Measurements from ENCODE around the gene G3BP1. TPM values are rescaled to one million over a fixed set of nuclear protein-coding genes. Genes with fewer than 3 reads are reported as not detected.

The G3BP1 gene
- total RNA-seq, 1 experiment from 2014 or later = 329 TPM

DNA sequence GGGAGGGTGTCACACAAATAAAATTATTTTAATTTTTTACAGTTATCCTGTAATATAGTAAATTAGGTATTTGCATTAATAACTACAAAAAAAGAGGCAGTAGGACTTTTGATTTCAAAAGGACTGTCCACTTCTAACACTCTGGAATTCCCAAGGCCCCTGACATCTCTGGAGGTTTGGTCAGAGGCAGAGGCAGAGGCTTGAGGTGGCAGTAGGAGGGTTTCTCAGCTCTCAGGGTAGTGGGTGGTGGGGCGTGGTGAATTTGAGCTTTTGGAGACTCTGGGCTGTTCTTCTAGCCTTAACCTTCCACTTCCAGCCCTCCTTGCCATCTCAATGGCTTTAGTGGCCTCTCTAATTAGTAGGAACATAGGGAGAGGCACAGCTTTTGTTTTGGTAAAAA lies 36.1 kb upstream of the G3BP1 start:
- peaks cover 8% of the 10 kb centered on the region for H3K4me1 Mint-ChIP-seq (ENCODE audit: low read depth, unreplicated experiment)
- Histone ChIP-seq H3K4me3 (ENCODE audit: low read depth, low read length) (no peak overlapping the region), H3K9me3 (peaks cover 3% of the 10 kb centered on the region), H3K36me3 (ENCODE audit: control insufficient read depth, insufficient read depth, low read length) (no peaks in the 10 kb centered on the region), H3K27me3 (replicated peaks; ENCODE audit: control insufficient read depth, insufficient read depth, low read length) (no peaks in the 10 kb centered on the region), H3K4me1 (peaks cover 12% of the 10 kb centered on the region)
- ChIA-PET CTCF (no interaction called here), POLR2A (no interaction called here)
- no peak overlapping the region for H3K4me3 Mint-ChIP-seq (ENCODE audit: unreplicated experiment)
- DNase-seq = no peak
- no TSS peak for BruUV-seq (replicated peaks)
- intact Hi-C loops (cut with micrococcal nuclease; ENCODE audit: unreplicated experiment) = no loop called here
- H3K36me3 Mint-ChIP-seq (ENCODE audit: insufficient read depth, unreplicated experiment) = peaks cover 3% of the 10 kb centered on the region
- H3K27me3 Mint-ChIP-seq (ENCODE audit: insufficient read depth, unreplicated experiment) = no peaks in the 10 kb centered on the region
- no peak for TF ChIP-seq CTCF (IDR thresholded peaks at IDR 0.05; ENCODE audit: insufficient read depth in 1 of 2, low read depth in 1 of 2, low read length in 1 of 2, severe bottlenecking in 1 of 2, unreplicated experiment in 1 of 2)
- no peak overlapping the region for H3K27ac Mint-ChIP-seq (ENCODE audit: unreplicated experiment)
- H3K9me3 Mint-ChIP-seq (ENCODE audit: unreplicated experiment) = no peaks in the 10 kb centered on the region

DNA sequence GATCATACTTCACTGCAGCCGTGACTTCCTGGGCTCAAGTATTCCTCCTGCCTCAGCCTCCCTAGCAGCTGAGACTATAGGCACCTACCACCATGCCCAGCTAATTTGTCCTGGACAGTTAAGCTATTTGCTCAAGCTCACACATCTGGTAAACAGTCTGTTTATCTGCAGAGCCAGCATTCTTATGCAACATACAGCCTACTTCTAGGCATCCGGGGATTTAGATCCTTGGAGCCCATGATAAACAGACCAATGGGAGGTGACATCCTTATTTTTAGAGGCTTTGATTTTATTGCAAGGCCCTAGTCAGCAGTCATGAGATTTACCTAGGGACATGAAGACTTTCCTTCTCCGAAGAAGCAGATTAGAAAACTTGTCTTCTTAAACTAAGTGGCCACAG lies 34.3 kb upstream of the G3BP1 start:
- H3K27me3 Mint-ChIP-seq (ENCODE audit: insufficient read depth, unreplicated experiment) = no peaks in the 10 kb centered on the region
- TF ChIP-seq CTCF (IDR thresholded peaks at IDR 0.05; ENCODE audit: insufficient read depth in 1 of 2, low read depth in 1 of 2, low read length in 1 of 2, severe bottlenecking in 1 of 2, unreplicated experiment in 1 of 2) = no peak
- H3K36me3 Mint-ChIP-seq (ENCODE audit: insufficient read depth, unreplicated experiment) = peaks cover 10% of the 10 kb centered on the region
- intact Hi-C loops (cut with micrococcal nuclease; ENCODE audit: unreplicated experiment) = no loop called here
- H3K4me3 Mint-ChIP-seq (ENCODE audit: unreplicated experiment) = no peak overlapping the region
- CTCF ChIA-PET = interaction anchor here (0.6 kb wide), 1 partner anchor 406 kb away, joined by 4 read pairs; no protein-coding TSS in a partner anchor
- no peak for DNase-seq
- no peaks in the 10 kb centered on the region for H3K9me3 Mint-ChIP-seq (ENCODE audit: unreplicated experiment)
- H3K27ac Mint-ChIP-seq (ENCODE audit: unreplicated experiment) = no peak overlapping the region
- peaks cover 8% of the 10 kb centered on the region for H3K4me1 Mint-ChIP-seq (ENCODE audit: low read depth, unreplicated experiment)
- Histone ChIP-seq H3K36me3 (ENCODE audit: control insufficient read depth, insufficient read depth, low read length) (no peaks in the 10 kb centered on the region), H3K4me1 (peaks cover 15% of the 10 kb centered on the region), H3K9me3 (no peaks in the 10 kb centered on the region), H3K4me3 (ENCODE audit: low read depth, low read length) (no peak overlapping the region), H3K27me3 (replicated peaks; ENCODE audit: control insufficient read depth, insufficient read depth, low read length) (no peaks in the 10 kb centered on the region)
- no TSS peak for BruUV-seq (replicated peaks)
- POLR2A ChIA-PET = no interaction called here

GRCh38 chr5:151738125-151738848 lies 33.5 kb upstream of the G3BP1 start:
- no peak for DNase-seq
- Mint-ChIP-seq H3K27ac (ENCODE audit: unreplicated experiment) (no peak overlapping the region), H3K27me3 (ENCODE audit: insufficient read depth, unreplicated experiment) (no peaks in the 10 kb centered on the region), H3K36me3 (ENCODE audit: insufficient read depth, unreplicated experiment) (peaks cover 19% of the 10 kb centered on the region), H3K4me3 (ENCODE audit: unreplicated experiment) (no peak overlapping the region), H3K9me3 (ENCODE audit: unreplicated experiment) (no peaks in the 10 kb centered on the region), H3K4me1 (ENCODE audit: low read depth, unreplicated experiment) (peaks cover 16% of the 10 kb centered on the region)
- Histone ChIP-seq H3K36me3 (ENCODE audit: control insufficient read depth, insufficient read depth, low read length) (0 out of 2 replicates have a peak, but pooled peaks cover 1% of the 10 kb centered on the region), H3K9me3 (no peaks in the 10 kb centered on the region), H3K4me1 (peaks cover 15% of the 10 kb centered on the region), H3K27me3 (replicated peaks; ENCODE audit: control insufficient read depth, insufficient read depth, low read length) (no peaks in the 10 kb centered on the region), H3K4me3 (ENCODE audit: low read depth, low read length) (no peak overlapping the region)
- BruUV-seq (replicated peaks) = no TSS peak
- POLR2A ChIA-PET = no interaction called here
- TF ChIP-seq CTCF (IDR thresholded peaks at IDR 0.05; ENCODE audit: insufficient read depth in 1 of 2, low read depth in 1 of 2, low read length in 1 of 2, severe bottlenecking in 1 of 2, unreplicated experiment in 1 of 2) = no peak
- CTCF ChIA-PET = interaction anchor here (0.6 to 3.5 kb wide), 6 partner anchors 39 to 569 kb away, joined by 3 to 48 read pairs (median 4); no protein-coding TSS in a partner anchor
- intact Hi-C loops (cut with micrococcal nuclease; ENCODE audit: unreplicated experiment) = no loop called here
